Esophagus squamous epithelium (tissue), 5 donors: Measurements from ENCODE around the gene RNF213. TPM values are rescaled to one million over a fixed set of nuclear protein-coding genes. Genes with fewer than 3 reads are reported as not detected.
A peak's percentile ranks its signal among the peaks of the same experiment; 100 is the strongest.

ENCODE experiments used
- DNase-seq: peaks from one replicate; lab custom pipeline; 2025; lab: John Stamatoyannopoulos, UW
- H3K27ac ChIP-seq, 4 donors: fragments of 200-600 bp; sonication (generic); one replicate each; pipeline ENCODE4 v1.5.1; 2016 to 2019; ENCODE audit warnings: mild to moderate bottlenecking in 1 of 4
- H3K27me3 ChIP-seq, 4 donors: fragments of 200-600 bp; sonication (generic); 1 replicate in 3 of 4; 2 replicates in 1 of 4; pipeline versions ENCODE4 v1.5.1 to v1.6.0; 2017 to 2021; ENCODE audit warnings: antibody characterized with exemption in 1 of 4
- H3K36me3 ChIP-seq, 3 donors: fragments of 200-600 bp; sonication (generic); one replicate each; pipeline ENCODE4 v1.5.1; 2016 to 2019
- H3K4me1 ChIP-seq, 3 donors: fragments of 200-600 bp; sonication (generic); one replicate each; pipeline ENCODE4 v1.5.1; 2017 to 2019
- H3K4me3 ChIP-seq, 4 donors: fragments of 200-600 bp; sonication (generic); 1 replicate in 3 of 4; 2 replicates in 1 of 4; pipeline ENCODE4 v1.5.1; 2016 to 2019; ENCODE audit warnings: mild to moderate bottlenecking in 2 of 4, moderate library complexity in 1 of 4
- H3K9me3 ChIP-seq, 3 donors: fragments of 200-600 bp; sonication (generic); one replicate each; pipeline ENCODE4 v1.5.1; 2016 to 2019
- POLR2A ChIP-seq, 4 donors: fragments of 450-650 bp; IDR thresholded peaks; one replicate each; pipeline ENCODE4 v1.6.1; 2017; ENCODE audit warnings: antibody characterized with exemption in 4 of 4, mild to moderate bottlenecking in 4 of 4, moderate library complexity in 3 of 4
- WGBS, 2 donors: methylation state at CpG; one replicate each; pipeline ENCODE4 v1.1.5; 2018; 5-methylcytosine and 5-hydroxymethylcytosine counted together
- intact Hi-C: fragments of 100-400 bp; cut with DNase I; formaldehyde crosslinking; loops from one replicate; pipeline ENCODE4 v1.15.0; 2022
- total RNA-seq, 4 donors: library from RNA; depleted of rRNA; stranded (reverse); fragments of >200 nt; gene quantifications; one replicate each; pipeline ENCODE4 v1.1.0, GENCODE V29; 2016
- TF ChIP-seq, protein P1 (sequence below), 6 experiments: fragments of 450-650 bp in 4 of 6; fragments of 200-600 bp in 2 of 6; sonication (generic) in 2 of 6; IDR thresholded peaks; one replicate each; pipeline ENCODE4 v1.5.1; 2016 to 2019; ENCODE audit warnings: antibody characterized with exemption in 6 of 6, mild to moderate bottlenecking in 4 of 6, moderate library complexity in 4 of 6
- donor health status: DM: yes; HTN: yes; CAD: no.

The RNF213 gene
- total RNA-seq, 4 donors from 2014 or later: 56.1 to 67.9 (median 60.9) TPM

GRCh38 chr17:80425835-80426426, 165.3 kb downstream of the RNF213 start:
- Histone ChIP-seq H3K27me3 (no peaks in the 10 kb centered on the region), H3K4me3 (no peak overlapping the region), H3K9me3 (no peaks in the 10 kb centered on the region), H3K36me3 (peaks cover 0 to 6% (median 0%) of the 10 kb centered on the region in 3 donors), H3K27ac (no peak overlapping the region), H3K4me1 (peaks cover 6 to 30% (median 8%) of the 10 kb centered on the region in 3 donors)
- 77 to 79% methylated on average over 6 of the region's 9 CpGs for WGBS, 2 donors
- no peak for DNase-seq
- intact Hi-C loops: loop anchor here (10.0 kb wide), 1 partner anchor 149 kb away; no protein-coding TSS in a partner anchor
- no peak for TF ChIP-seq POLR2A (IDR thresholded peaks at IDR 0.05)
- TF ChIP-seq, protein P1, sequence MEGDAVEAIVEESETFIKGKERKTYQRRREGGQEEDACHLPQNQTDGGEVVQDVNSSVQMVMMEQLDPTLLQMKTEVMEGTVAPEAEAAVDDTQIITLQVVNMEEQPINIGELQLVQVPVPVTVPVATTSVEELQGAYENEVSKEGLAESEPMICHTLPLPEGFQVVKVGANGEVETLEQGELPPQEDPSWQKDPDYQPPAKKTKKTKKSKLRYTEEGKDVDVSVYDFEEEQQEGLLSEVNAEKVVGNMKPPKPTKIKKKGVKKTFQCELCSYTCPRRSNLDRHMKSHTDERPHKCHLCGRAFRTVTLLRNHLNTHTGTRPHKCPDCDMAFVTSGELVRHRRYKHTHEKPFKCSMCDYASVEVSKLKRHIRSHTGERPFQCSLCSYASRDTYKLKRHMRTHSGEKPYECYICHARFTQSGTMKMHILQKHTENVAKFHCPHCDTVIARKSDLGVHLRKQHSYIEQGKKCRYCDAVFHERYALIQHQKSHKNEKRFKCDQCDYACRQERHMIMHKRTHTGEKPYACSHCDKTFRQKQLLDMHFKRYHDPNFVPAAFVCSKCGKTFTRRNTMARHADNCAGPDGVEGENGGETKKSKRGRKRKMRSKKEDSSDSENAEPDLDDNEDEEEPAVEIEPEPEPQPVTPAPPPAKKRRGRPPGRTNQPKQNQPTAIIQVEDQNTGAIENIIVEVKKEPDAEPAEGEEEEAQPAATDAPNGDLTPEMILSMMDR (IDR thresholded peaks at IDR 0.05): no peak

DNA sequence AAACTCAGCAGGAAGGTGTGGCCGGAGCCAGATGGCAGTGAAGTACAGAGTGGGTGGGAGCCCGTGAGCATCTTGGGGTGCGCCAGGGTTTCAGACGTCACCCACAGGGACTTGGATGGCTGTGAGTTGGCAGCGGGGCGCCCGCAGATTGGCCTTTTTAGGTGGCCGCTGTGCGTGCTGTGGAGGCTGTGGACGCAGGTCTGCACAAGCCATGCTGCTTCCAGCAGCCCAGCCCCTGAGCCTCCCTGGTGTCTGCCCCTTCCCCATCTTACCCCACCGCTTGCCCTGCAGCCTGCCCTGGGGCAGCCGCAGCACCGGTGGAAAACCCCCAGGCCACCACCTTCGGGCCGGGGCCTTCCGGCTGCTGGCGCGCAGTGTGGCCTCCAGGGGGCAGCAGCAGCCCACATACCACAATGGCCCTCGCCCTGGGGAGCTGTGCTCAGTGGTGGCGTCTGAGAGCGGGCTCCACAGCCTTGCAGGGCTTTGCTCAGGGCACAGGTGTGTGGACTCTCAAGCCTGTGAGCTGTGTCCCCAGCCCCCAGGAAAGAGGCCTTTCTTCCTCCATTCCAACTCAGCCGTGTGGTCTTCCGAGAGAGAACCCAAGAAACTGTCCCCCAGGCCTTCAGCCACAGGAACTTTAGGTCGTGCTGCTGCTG, 166.1 kb downstream of the RNF213 start:
- Histone ChIP-seq H3K4me1 (peaks cover 8 to 34% (median 8%) of the 10 kb centered on the region in 3 donors), H3K36me3 (peaks cover 0 to 6% (median 0%) of the 10 kb centered on the region in 3 donors), H3K4me3 (no peak overlapping the region), H3K9me3 (no peaks in the 10 kb centered on the region), H3K27me3 (no peaks in the 10 kb centered on the region), H3K27ac (no peak overlapping the region)
- no peak for TF ChIP-seq POLR2A (IDR thresholded peaks at IDR 0.05)
- TF ChIP-seq, protein P1 (IDR thresholded peaks at IDR 0.05): peak; percentile 91 to 98 (median 96)
- 38 to 55% methylated on average over 4 to 8 of the region's 24 CpGs for WGBS, 2 donors
- no peak for DNase-seq
- intact Hi-C loops: loop anchor here (10.0 kb wide), 1 partner anchor 148 kb away; no protein-coding TSS in a partner anchor

- 93% methylated on average over 6 of the region's 27 CpGs; no CpG with 5 or more reads in 1 of the 2 donors for WGBS, 2 donors
- Histone ChIP-seq H3K27ac (no peak overlapping the region), H3K4me1 (peaks cover 8 to 34% (median 8%) of the 10 kb centered on the region in 3 donors), H3K4me3 (no peak overlapping the region), H3K9me3 (no peaks in the 10 kb centered on the region), H3K27me3 (no peaks in the 10 kb centered on the region), H3K36me3 (peaks cover 0 to 6% (median 0%) of the 10 kb centered on the region in 3 donors)
- no peak for DNase-seq
- TF ChIP-seq POLR2A (IDR thresholded peaks at IDR 0.05): no peak
- TF ChIP-seq, protein P1 (IDR thresholded peaks at IDR 0.05): no peak
- intact Hi-C loops: loop anchor here (10.0 kb wide), 1 partner anchor 147 kb away; no protein-coding TSS in a partner anchor
These were observed 167.0 kb downstream of the RNF213 start for GRCh38 chr17:80427366-80428282.

- H3K27me3 ChIP-seq: no peaks in the 10 kb centered on the region
- H3K4me1 ChIP-seq: peaks cover 3 to 27% (median 8%) of the 10 kb centered on the region in 3 donors
- intact Hi-C loops: loop anchor here (10.0 kb wide), 1 partner anchor 146 kb away; no protein-coding TSS in a partner anchor
- H3K36me3 ChIP-seq: peaks cover 0 to 6% (median 0%) of the 10 kb centered on the region in 3 donors
- TF ChIP-seq, protein P1 (IDR thresholded peaks at IDR 0.05): no peak
- no peak for TF ChIP-seq POLR2A (IDR thresholded peaks at IDR 0.05)
- 100% methylated on average over 1 of the region's 12 CpGs for WGBS, 2 donors
- no peak for DNase-seq
- H3K4me3 ChIP-seq: no peak overlapping the region
- H3K27ac ChIP-seq: no peak overlapping the region
- H3K9me3 ChIP-seq: no peaks in the 10 kb centered on the region
These were observed 167.7 kb downstream of the RNF213 start for GRCh38 chr17:80428363-80428762.
